Measurements from ENCODE around the gene TESK2. TPM values are rescaled to one million over a fixed set of nuclear protein-coding genes. Genes with fewer than 3 reads are reported as not detected.

Gene TESK2
- total RNA-seq, 1 donor from 2014 or later = 8.2 TPM

GRCh38 chr1:45510972-45511527, 20.1 kb upstream of the TESK2 start:
- peaks cover 80% of the 10 kb centered on the region for H3K36me3 ChIP-seq

GRCh38 chr1:45510036-45510971, 19.3 kb upstream of the TESK2 start:
- intact Hi-C loops (cut with DNase I) = loop anchor here (5.0 kb wide), 1 partner anchor 62 kb away; no protein-coding TSS in a partner anchor
- peaks cover 16% of the 10 kb centered on the region for H3K4me1 ChIP-seq
- H3K4me3 ChIP-seq = no peak overlapping the region
- no peaks in the 10 kb centered on the region for H3K27me3 ChIP-seq (ENCODE audit: low read depth)
- no peak overlapping the region for H3K27ac ChIP-seq
- ATAC-seq (peak; percentile 9 to 66), DNase-seq (no peak)
- peaks cover 73% of the 10 kb centered on the region for H3K36me3 ChIP-seq
- TF ChIP-seq CTCF (IDR thresholded peaks at IDR 0.05) = no peak
- H3K9me3 ChIP-seq = no peaks in the 10 kb centered on the region

More at GRCh38 chr1:45510972-45511527, 20.1 kb upstream of the TESK2 start:
- intact Hi-C loops (cut with DNase I) = loop anchor here (5.0 kb wide), 1 partner anchor 61 kb away; no protein-coding TSS in a partner anchor
- H3K9me3 ChIP-seq = no peaks in the 10 kb centered on the region
- ATAC-seq = no peak
- H3K27me3 ChIP-seq (ENCODE audit: low read depth) = no peaks in the 10 kb centered on the region
- peaks cover 17% of the 10 kb centered on the region for H3K4me1 ChIP-seq
- no peak for DNase-seq
- TF ChIP-seq CTCF (IDR thresholded peaks at IDR 0.05) = no peak
- H3K4me3 ChIP-seq = no peak overlapping the region
- no peak overlapping the region for H3K27ac ChIP-seq

GRCh38 chr1:45508295-45509151, 17.6 kb upstream of the TESK2 start:
- intact Hi-C loops (cut with DNase I) = no loop called here
- H3K9me3 ChIP-seq = no peaks in the 10 kb centered on the region
- no peak overlapping the region for H3K4me3 ChIP-seq
- H3K27me3 ChIP-seq (ENCODE audit: low read depth) = no peaks in the 10 kb centered on the region
- ATAC-seq (peak; percentile 16 to 28), DNase-seq (no peak)
- no peak overlapping the region for H3K27ac ChIP-seq
- H3K36me3 ChIP-seq = peaks cover 55% of the 10 kb centered on the region
- TF ChIP-seq CTCF (IDR thresholded peaks at IDR 0.05) = no peak
- H3K4me1 ChIP-seq = peaks cover 16% of the 10 kb centered on the region

GRCh38 chr1:45507893-45508292, 16.9 kb upstream of the TESK2 start:
- Histone ChIP-seq H3K27ac (no peak overlapping the region), H3K4me1 (peaks cover 13% of the 10 kb centered on the region), H3K27me3 (ENCODE audit: low read depth) (no peaks in the 10 kb centered on the region), H3K9me3 (no peaks in the 10 kb centered on the region), H3K36me3 (peaks cover 49% of the 10 kb centered on the region), H3K4me3 (no peak overlapping the region)
- intact Hi-C loops (cut with DNase I) = no loop called here
- TF ChIP-seq CTCF (IDR thresholded peaks at IDR 0.05) = no peak
- no peak for ATAC-seq
- no peak for DNase-seq

GRCh38 chr1:45507195-45507594, 16.2 kb upstream of the TESK2 start:
- Histone ChIP-seq H3K36me3 (peaks cover 42% of the 10 kb centered on the region), H3K4me1 (peaks cover 12% of the 10 kb centered on the region), H3K27ac (no peak overlapping the region), H3K4me3 (no peak overlapping the region), H3K9me3 (no peaks in the 10 kb centered on the region), H3K27me3 (ENCODE audit: low read depth) (no peaks in the 10 kb centered on the region)
- DNase-seq (no peak), ATAC-seq (no peak)
- no peak for TF ChIP-seq CTCF (IDR thresholded peaks at IDR 0.05)
- intact Hi-C loops (cut with DNase I) = no loop called here
